Measurements from ENCODE around the gene RPUSD1.

The RPUSD1 gene

DNA sequence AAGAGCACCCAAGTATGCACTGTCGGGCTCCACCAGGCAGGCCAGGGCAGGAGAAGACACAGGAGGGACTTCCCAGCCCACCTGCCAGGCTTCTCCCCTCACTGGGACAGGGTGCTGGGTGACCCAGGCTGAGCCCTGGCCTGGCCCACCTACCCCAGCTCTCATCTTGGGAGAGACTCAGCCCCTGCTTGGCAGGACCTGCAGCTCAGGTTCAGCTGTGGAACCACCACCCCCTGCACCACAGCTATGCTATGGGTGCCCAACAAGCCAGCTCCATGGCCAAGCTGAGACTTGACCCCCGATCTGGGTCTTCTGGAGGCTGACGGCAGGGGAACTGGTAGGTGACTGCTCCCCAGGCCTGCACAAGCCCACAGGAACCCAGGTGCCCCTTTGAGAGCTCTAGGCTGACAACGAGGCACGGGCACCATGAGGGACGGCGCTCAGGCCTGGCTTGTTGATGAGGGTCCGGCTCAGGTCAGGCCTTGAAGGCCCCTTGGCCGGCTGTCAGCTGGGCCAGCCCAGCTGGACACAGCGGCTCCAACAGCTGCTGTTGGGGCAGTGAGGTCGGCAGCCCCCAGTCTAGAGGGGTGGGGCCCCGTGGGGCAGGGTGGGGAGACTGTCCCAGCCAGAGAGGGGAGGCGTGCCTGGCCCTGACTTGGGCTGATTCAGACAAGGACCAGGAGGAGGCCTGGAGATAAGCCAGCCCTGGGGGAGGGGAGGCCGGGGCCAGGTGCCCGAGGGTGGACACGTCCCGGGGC lies 4.6 kb downstream of the RPUSD1 start:
- no peaks in the 10 kb centered on the region for H3F3A ChIP-seq (ENCODE audit: insufficient read depth)
- no peaks in the 10 kb centered on the region for H3K27me3 ChIP-seq (ENCODE audit: low read length)
- H3K27ac ChIP-seq (ENCODE audit: low read depth, low read length), result no peak overlapping the region
- no peak overlapping the region for H3K4me3 ChIP-seq (ENCODE audit: insufficient read depth, low read length, poor library complexity, severe bottlenecking)
- H3K4me2 ChIP-seq (ENCODE audit: low read depth, low read length, poor library complexity, severe bottlenecking), result no peak overlapping the region
- no peak overlapping the region for H3K9ac ChIP-seq (ENCODE audit: low read length)
- no peaks in the 10 kb centered on the region for H3K9me3 ChIP-seq (ENCODE audit: insufficient read depth, low read length)
- no peaks in the 10 kb centered on the region for H4K20me1 ChIP-seq (ENCODE audit: low read depth, low read length)
- no peaks in the 10 kb centered on the region for H3K9me2 ChIP-seq (replicated peaks; ENCODE audit: insufficient read depth, low read length)
- H3K36me3 ChIP-seq (ENCODE audit: low read length), result no peaks in the 10 kb centered on the region
- H3K79me2 ChIP-seq (ENCODE audit: insufficient read depth, low read length), result peaks cover 8% of the 10 kb centered on the region
- TF ChIP-seq EZH2phosphoT487 (conservative IDR thresholded peaks at IDR 0.05; ENCODE audit: low read length), result no peak
- TF ChIP-seq, protein P1, sequence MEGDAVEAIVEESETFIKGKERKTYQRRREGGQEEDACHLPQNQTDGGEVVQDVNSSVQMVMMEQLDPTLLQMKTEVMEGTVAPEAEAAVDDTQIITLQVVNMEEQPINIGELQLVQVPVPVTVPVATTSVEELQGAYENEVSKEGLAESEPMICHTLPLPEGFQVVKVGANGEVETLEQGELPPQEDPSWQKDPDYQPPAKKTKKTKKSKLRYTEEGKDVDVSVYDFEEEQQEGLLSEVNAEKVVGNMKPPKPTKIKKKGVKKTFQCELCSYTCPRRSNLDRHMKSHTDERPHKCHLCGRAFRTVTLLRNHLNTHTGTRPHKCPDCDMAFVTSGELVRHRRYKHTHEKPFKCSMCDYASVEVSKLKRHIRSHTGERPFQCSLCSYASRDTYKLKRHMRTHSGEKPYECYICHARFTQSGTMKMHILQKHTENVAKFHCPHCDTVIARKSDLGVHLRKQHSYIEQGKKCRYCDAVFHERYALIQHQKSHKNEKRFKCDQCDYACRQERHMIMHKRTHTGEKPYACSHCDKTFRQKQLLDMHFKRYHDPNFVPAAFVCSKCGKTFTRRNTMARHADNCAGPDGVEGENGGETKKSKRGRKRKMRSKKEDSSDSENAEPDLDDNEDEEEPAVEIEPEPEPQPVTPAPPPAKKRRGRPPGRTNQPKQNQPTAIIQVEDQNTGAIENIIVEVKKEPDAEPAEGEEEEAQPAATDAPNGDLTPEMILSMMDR (IDR thresholded peaks at IDR 0.05; ENCODE audit: insufficient read depth, low read length, poor library complexity, severe bottlenecking), result no peak
- H2AFZ ChIP-seq (ENCODE audit: low read depth, low read length, severe bottlenecking), result no peak overlapping the region

DNA sequence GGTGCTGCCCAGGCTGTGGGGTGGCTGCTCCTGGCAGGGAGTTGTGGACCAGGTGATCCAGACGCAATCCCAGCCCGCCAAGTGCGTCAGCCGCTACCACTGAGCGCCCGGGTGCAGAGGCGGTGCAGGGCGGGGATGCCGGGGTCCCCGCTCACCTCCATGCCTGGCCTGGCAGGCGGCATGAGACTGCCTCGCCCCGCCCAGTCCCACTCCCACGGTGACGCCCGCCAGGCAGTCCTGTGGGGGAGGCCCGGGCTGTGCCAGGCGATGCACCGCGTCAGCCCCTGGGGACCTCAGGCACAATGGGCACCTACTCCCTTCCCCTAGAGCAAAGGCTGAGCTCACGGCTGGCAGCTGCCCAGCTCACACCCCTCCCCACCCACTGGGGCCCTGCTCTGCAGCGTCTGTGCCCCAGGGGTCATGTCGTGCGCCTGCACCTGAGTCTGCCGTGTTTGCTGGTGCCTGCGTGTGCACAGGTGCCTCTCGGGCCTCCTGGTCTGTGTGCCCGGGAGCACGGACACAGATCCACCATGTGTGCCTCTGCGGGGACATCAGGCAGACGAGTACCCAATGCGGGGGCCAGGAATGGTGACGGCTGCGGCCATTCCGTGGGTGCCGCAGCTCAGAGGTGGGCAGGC lies 5.3 kb downstream of the RPUSD1 start:
- H3K36me3 ChIP-seq (ENCODE audit: low read length), result no peaks in the 10 kb centered on the region
- no peaks in the 10 kb centered on the region for H3K27me3 ChIP-seq (ENCODE audit: low read length)
- H3K9me3 ChIP-seq (ENCODE audit: insufficient read depth, low read length), result no peaks in the 10 kb centered on the region
- no peak overlapping the region for H3K4me2 ChIP-seq (ENCODE audit: low read depth, low read length, poor library complexity, severe bottlenecking)
- no peak for TF ChIP-seq EZH2phosphoT487 (conservative IDR thresholded peaks at IDR 0.05; ENCODE audit: low read length)
- TF ChIP-seq, protein P1 (IDR thresholded peaks at IDR 0.05; ENCODE audit: insufficient read depth, low read length, poor library complexity, severe bottlenecking), result no peak
- no peak overlapping the region for H3K4me3 ChIP-seq (ENCODE audit: insufficient read depth, low read length, poor library complexity, severe bottlenecking)
- H3K79me2 ChIP-seq (ENCODE audit: insufficient read depth, low read length), result peaks cover 6% of the 10 kb centered on the region
- no peak overlapping the region for H3K27ac ChIP-seq (ENCODE audit: low read depth, low read length)
- H3F3A ChIP-seq (ENCODE audit: insufficient read depth), result no peaks in the 10 kb centered on the region
- no peak overlapping the region for H2AFZ ChIP-seq (ENCODE audit: low read depth, low read length, severe bottlenecking)
- no peaks in the 10 kb centered on the region for H4K20me1 ChIP-seq (ENCODE audit: low read depth, low read length)
- H3K9ac ChIP-seq (ENCODE audit: low read length), result no peak overlapping the region
- no peaks in the 10 kb centered on the region for H3K9me2 ChIP-seq (replicated peaks; ENCODE audit: insufficient read depth, low read length)

DNA sequence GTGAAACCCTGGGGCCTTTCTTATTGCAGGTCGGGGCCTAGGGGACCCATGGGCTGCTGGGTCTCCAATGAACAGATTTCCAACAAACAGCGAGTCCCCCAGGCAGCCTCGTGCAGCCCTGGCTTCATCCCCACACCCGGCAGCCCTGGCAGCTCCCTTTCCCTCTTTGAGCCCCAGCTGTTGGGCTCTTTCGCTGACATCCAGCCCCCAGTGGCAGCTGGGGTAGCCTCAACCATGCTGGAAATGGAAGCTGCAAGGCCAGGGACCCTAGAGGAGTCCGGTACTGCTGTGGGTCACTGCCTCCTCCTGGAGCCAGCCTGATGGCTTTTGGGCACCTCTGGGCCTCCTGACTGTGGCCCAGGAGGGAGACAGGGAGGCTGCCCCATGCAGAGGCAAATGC lies 5.9 kb downstream of the RPUSD1 start:
- Histone ChIP-seq H3F3A (ENCODE audit: insufficient read depth) (no peaks in the 10 kb centered on the region), H3K9ac (ENCODE audit: low read length) (no peak overlapping the region), H3K4me3 (ENCODE audit: insufficient read depth, low read length, poor library complexity, severe bottlenecking) (no peak overlapping the region), H3K9me3 (ENCODE audit: insufficient read depth, low read length) (no peaks in the 10 kb centered on the region), H3K79me2 (ENCODE audit: insufficient read depth, low read length) (no peaks in the 10 kb centered on the region), H3K9me2 (replicated peaks; ENCODE audit: insufficient read depth, low read length) (no peaks in the 10 kb centered on the region), H3K4me2 (ENCODE audit: low read depth, low read length, poor library complexity, severe bottlenecking) (no peak overlapping the region), H2AFZ (ENCODE audit: low read depth, low read length, severe bottlenecking) (no peak overlapping the region), H3K36me3 (ENCODE audit: low read length) (no peaks in the 10 kb centered on the region), H3K27ac (ENCODE audit: low read depth, low read length) (no peak overlapping the region), H4K20me1 (ENCODE audit: low read depth, low read length) (no peaks in the 10 kb centered on the region), H3K27me3 (ENCODE audit: low read length) (no peaks in the 10 kb centered on the region)
- no peak for TF ChIP-seq EZH2phosphoT487 (conservative IDR thresholded peaks at IDR 0.05; ENCODE audit: low read length)
- TF ChIP-seq, protein P1 (IDR thresholded peaks at IDR 0.05; ENCODE audit: insufficient read depth, low read length, poor library complexity, severe bottlenecking), result no peak
